Astrocyte (in vitro differentiated cells and primary cell): ENCODE results near the gene PPP1R9A. TPM values are rescaled to one million over a fixed set of nuclear protein-coding genes. Genes with fewer than 3 reads are reported as not detected.

Experiments
- DNase-seq: peaks from one replicate; pipeline ENCODE4 v3.0.0-alpha.2; 2010; ENCODE audit warnings: low read depth
- FAIRE-seq: peaks from 2 replicates; lab custom pipeline; 2011; peaks lifted over from hg19 to GRCh38; lab: Jason Lieb, UNC
- H2AFZ ChIP-seq: 2 replicates; pipeline ENCODE4 v1.6.0; 2012; ENCODE audit warnings: low read depth, low read length, inconsistent platforms
- H3K27ac ChIP-seq: 2 replicates; pipeline ENCODE4 v1.5.1; 2011; ENCODE audit warnings: low read depth, low read length, inconsistent platforms
- H3K27me3 ChIP-seq: 2 replicates; pipeline ENCODE4 v1.6.0; 2011; ENCODE audit warnings: low read length, inconsistent platforms; ENCODE audit not compliant: insufficient read depth
- H3K36me3 ChIP-seq: 2 replicates; pipeline ENCODE4 v1.5.1; 2011; ENCODE audit warnings: low read length, inconsistent platforms; ENCODE audit not compliant: insufficient read depth
- H3K4me1 ChIP-seq: 2 replicates; pipeline ENCODE4 v1.5.1; 2011; ENCODE audit warnings: low read length, inconsistent platforms; ENCODE audit not compliant: insufficient read depth
- H3K4me2 ChIP-seq: 2 replicates; pipeline ENCODE4 v1.6.0; 2012; ENCODE audit warnings: low read length, inconsistent platforms
- H3K4me3 ChIP-seq: 2 replicates; pipeline ENCODE4 v1.5.1; 2011; ENCODE audit warnings: low read depth, mild to moderate bottlenecking, low read length, inconsistent platforms; ENCODE audit not compliant: insufficient read depth
- H3K79me2 ChIP-seq: 2 replicates; pipeline ENCODE4 v1.6.0; 2012; ENCODE audit warnings: mild to moderate bottlenecking, low read length, inconsistent platforms; ENCODE audit not compliant: insufficient read depth
- H3K9ac ChIP-seq: 2 replicates; pipeline ENCODE4 v1.6.0; 2012; ENCODE audit warnings: mild to moderate bottlenecking, low read length, inconsistent platforms
- H3K9me3 ChIP-seq: 2 replicates; pipeline ENCODE4 v1.5.1; 2012; ENCODE audit warnings: low read depth, mild to moderate bottlenecking, low read length, inconsistent platforms; ENCODE audit not compliant: insufficient read depth
- H4K20me1 ChIP-seq: 2 replicates; pipeline ENCODE4 v1.6.0; 2012; ENCODE audit warnings: low read length, inconsistent platforms; ENCODE audit not compliant: insufficient read depth
- H3K27ac Mint-ChIP-seq: one replicate; pipeline ENCODE4 v1.8.0; 2021; ENCODE audit warnings: mild to moderate bottlenecking, mixed read lengths; ENCODE audit not compliant: unreplicated experiment
- H3K27me3 Mint-ChIP-seq: one replicate; pipeline ENCODE4 v1.8.0; 2021; ENCODE audit warnings: low read depth, mixed read lengths; ENCODE audit not compliant: unreplicated experiment
- H3K36me3 Mint-ChIP-seq: one replicate; pipeline ENCODE4 v1.8.0; 2021; ENCODE audit warnings: low read depth, mixed read lengths; ENCODE audit not compliant: unreplicated experiment
- H3K4me1 Mint-ChIP-seq: one replicate; pipeline ENCODE4 v1.8.0; 2021; ENCODE audit warnings: low read depth, mixed read lengths; ENCODE audit not compliant: unreplicated experiment
- H3K4me3 Mint-ChIP-seq: one replicate; pipeline ENCODE4 v1.8.0; 2021; ENCODE audit warnings: mild to moderate bottlenecking, moderate library complexity, mixed read lengths; ENCODE audit not compliant: unreplicated experiment
- H3K9me3 Mint-ChIP-seq: one replicate; pipeline ENCODE4 v1.8.0; 2021; ENCODE audit warnings: mild to moderate bottlenecking, mixed read lengths; ENCODE audit not compliant: unreplicated experiment
- EZH2 ChIP-seq: IDR thresholded peaks from 2 replicates; pipeline ENCODE4 v1.6.1; 2012; ENCODE audit warnings: mild to moderate bottlenecking, low read length, inconsistent platforms; ENCODE audit not compliant: insufficient read depth
- total RNA-seq: library from RNA; stranded (reverse); gene quantifications from 2 replicates; pipeline ENCODE4 v1.2.1, GENCODE V29; 2021
- TF ChIP-seq, protein P1 (sequence below): IDR thresholded peaks from 2 replicates; pipeline ENCODE4 v1.5.1; 2011; ENCODE audit warnings: low read depth, mild to moderate bottlenecking, inconsistent platforms, low read length, moderate library complexity; ENCODE audit not compliant: insufficient read depth

PPP1R9A gene
- total RNA-seq, 1 donor from 2014 or later: 7.5 TPM

DNA sequence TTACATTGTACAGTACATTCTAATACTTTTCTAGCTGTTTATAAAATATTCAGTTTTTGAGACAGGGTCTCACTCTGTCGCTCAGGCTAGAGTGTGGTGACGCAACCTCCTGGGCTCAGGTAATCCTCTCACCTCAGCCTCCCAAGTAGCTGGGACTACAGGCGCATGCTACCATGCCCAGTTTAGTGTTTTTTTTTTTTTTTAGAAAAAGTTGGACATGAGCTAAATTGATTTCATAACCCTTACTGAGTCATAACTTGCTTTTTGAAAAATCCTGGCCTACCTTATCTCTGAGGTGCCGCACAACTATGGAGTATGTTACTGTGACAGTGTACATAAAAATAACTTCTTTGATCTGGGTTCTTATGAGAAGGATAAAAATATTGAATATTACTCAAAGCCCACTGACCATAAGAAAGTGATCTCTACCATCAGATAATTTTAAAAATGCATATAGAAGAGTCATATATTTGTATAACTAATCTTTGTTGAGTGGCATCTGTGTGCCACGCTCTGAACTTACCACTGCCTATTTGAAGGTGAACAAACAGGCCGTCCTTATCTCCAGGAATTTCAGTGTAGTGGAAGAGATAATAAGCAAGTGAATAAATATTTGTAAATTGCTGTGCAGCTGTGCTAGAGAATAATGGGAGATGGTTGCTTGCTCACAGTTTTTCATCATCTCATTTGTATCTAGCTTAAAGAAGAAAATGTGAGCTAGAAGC is 73.2 kb downstream of the PPP1R9A start:
- Histone ChIP-seq H2AFZ (no peak overlapping the region), H3K4me3 (no peak overlapping the region), H3K4me2 (no peak overlapping the region), H3K36me3 (no peaks in the 10 kb centered on the region), H3K79me2 (no peaks in the 10 kb centered on the region), H3K27ac (no peak overlapping the region), H3K9me3 (no peaks in the 10 kb centered on the region), H3K9ac (no peak overlapping the region), H3K4me1 (peaks cover under 1% of the 10 kb centered on the region), H4K20me1 (no peaks in the 10 kb centered on the region), H3K27me3 (no peaks in the 10 kb centered on the region)
- no peak overlapping the region for H3K27ac Mint-ChIP-seq
- DNase-seq (peak; percentile 45), FAIRE-seq (no peak)
- H3K36me3 Mint-ChIP-seq: no peaks in the 10 kb centered on the region
- no peak overlapping the region for H3K4me3 Mint-ChIP-seq
- no peak for TF ChIP-seq EZH2
- TF ChIP-seq, protein P1, sequence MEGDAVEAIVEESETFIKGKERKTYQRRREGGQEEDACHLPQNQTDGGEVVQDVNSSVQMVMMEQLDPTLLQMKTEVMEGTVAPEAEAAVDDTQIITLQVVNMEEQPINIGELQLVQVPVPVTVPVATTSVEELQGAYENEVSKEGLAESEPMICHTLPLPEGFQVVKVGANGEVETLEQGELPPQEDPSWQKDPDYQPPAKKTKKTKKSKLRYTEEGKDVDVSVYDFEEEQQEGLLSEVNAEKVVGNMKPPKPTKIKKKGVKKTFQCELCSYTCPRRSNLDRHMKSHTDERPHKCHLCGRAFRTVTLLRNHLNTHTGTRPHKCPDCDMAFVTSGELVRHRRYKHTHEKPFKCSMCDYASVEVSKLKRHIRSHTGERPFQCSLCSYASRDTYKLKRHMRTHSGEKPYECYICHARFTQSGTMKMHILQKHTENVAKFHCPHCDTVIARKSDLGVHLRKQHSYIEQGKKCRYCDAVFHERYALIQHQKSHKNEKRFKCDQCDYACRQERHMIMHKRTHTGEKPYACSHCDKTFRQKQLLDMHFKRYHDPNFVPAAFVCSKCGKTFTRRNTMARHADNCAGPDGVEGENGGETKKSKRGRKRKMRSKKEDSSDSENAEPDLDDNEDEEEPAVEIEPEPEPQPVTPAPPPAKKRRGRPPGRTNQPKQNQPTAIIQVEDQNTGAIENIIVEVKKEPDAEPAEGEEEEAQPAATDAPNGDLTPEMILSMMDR: no peak
- H3K4me1 Mint-ChIP-seq: peaks cover 2% of the 10 kb centered on the region
- H3K27me3 Mint-ChIP-seq: no peaks in the 10 kb centered on the region
- H3K9me3 Mint-ChIP-seq: peaks cover 14% of the 10 kb centered on the region

DNA sequence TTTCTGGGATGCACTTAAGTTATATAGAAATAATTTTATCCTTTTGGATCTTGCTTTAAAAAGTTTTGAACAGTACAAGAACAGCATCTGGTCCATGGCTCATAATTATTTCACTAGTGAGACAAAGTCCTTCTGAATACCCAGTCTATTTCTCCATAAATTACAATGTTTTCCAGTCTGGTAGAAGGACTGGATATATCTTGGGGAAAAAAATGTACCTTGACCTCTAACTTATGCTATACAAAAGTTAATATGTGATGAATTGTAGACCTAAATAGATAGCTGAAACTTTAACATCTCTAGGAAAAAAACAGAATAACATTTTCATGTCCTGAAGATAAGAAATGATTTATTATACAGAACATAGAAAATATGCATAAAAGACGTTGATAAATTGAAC is 88.5 kb downstream of the PPP1R9A start:
- H3K36me3 Mint-ChIP-seq: no peaks in the 10 kb centered on the region
- no peak for FAIRE-seq
- no peak for DNase-seq

More for the DNA sequence above, 88.5 kb downstream of the PPP1R9A start:
- no peak overlapping the region for H3K4me3 ChIP-seq
- H3K27ac ChIP-seq: no peak overlapping the region
- H3K27me3 ChIP-seq: no peaks in the 10 kb centered on the region
- no peak overlapping the region for H3K27ac Mint-ChIP-seq
- no peaks in the 10 kb centered on the region for H4K20me1 ChIP-seq
- no peak overlapping the region for H3K4me2 ChIP-seq
- H3K27me3 Mint-ChIP-seq: no peaks in the 10 kb centered on the region
- H3K9me3 ChIP-seq: no peaks in the 10 kb centered on the region
- no peaks in the 10 kb centered on the region for H3K4me1 Mint-ChIP-seq
- H3K36me3 ChIP-seq: no peaks in the 10 kb centered on the region
- no peak overlapping the region for H2AFZ ChIP-seq
- H3K4me1 ChIP-seq: no peaks in the 10 kb centered on the region
- no peaks in the 10 kb centered on the region for H3K9me3 Mint-ChIP-seq
- H3K4me3 Mint-ChIP-seq: no peak overlapping the region
- H3K79me2 ChIP-seq: no peaks in the 10 kb centered on the region
- TF ChIP-seq, protein P1: no peak
- no peak for TF ChIP-seq EZH2
- no peak overlapping the region for H3K9ac ChIP-seq
